GM21367 (cell line): ENCODE measurements around the gene PEDS1.
"Not testable (repeated sequence)": the region's sequence is repeated elsewhere in the genome, so short reads cannot be mapped to it uniquely, and the experiment has no call there.

ENCODE experiments used
- ATAC-seq: cut with Tn5 transposase; IDR thresholded peaks from one replicate; pipeline ENCODE4 v1.9.1; 2021; ENCODE audit not compliant: unreplicated experiment

The PEDS1 gene

DNA sequence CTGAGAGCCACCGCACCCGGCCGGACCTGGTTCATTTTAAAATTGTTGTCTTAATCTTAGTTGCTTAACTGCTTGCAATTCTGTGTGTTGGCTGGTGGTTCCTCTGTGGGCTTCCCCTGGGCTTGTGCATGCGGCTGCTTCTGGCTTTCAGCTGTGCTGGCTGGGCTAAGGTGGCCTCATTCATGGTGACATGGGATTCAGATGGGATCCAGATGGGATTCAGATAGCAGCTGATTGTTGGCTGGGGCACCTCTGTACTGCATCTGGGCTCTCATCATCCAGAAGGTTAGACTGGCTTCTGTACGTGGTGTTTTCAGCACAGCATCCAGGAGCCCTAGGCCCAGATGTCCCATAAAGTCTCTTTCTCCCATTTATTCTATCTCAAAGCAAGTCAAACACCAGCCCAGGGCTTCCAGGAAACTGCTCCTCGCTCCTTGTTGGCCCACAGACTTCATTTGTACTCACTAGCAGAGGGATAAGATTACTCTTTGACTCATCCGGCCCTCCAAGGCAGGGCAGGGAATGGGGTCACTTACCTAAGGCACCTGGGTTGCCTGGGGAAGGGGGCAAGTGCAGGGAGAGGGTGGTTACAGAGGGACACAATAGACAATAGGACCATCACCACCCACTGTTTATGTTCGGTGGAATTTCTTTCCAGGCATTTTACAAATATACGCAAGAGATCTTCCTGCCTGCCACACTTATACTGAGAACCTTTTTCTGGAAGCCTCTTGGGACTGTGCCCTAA is 10.2 kb upstream of the PEDS1 start:
- no peak for ATAC-seq

GRCh38 chr20:50161494-50161893 is 8.0 kb upstream of the PEDS1 start:
- ATAC-seq = not testable (repeated sequence)

- no peak for ATAC-seq
These were observed 397 bp downstream of the PEDS1 start for GRCh38 chr20:50153153-50153499.

GRCh38 chr20:50152394-50153152 is 950 bp downstream of the PEDS1 start:
- no peak for ATAC-seq

DNA sequence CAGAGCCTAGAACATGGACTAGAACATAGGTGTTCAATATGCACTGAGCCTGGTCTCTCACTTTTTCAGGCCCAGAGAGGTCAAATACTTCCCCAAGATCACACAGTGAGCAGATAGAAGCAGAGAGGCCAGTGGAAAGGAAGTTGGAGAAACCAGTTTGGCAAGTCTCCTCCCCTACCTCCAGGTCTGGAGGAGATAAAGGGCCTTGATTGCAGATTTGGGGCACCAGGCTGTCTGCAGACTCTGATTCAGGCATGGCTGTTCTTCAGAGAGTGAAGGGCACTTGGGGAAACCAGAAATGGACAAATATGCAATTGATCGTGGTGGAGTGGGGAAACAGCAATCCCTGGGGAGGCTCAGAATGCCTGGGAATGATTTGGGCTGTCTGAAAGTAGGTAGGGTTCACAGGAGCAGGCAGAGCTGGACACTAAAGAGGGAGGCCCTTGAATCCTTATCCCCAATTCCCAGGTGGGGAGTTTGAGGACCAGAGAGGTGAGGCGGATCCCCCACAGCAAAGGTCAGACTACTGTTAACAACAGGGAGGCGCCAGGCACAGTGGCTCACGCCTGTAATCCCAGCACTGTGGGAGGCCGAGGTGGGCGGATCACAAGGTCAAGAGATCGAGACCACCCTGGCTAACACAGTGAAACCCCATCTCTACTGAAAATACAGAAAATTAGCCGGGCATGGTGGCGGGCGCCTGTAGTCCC is 2.3 kb downstream of the PEDS1 start:
- no peak for ATAC-seq

GRCh38 chr20:50149481-50150254 is 3.9 kb downstream of the PEDS1 start:
- ATAC-seq = no peak

DNA sequence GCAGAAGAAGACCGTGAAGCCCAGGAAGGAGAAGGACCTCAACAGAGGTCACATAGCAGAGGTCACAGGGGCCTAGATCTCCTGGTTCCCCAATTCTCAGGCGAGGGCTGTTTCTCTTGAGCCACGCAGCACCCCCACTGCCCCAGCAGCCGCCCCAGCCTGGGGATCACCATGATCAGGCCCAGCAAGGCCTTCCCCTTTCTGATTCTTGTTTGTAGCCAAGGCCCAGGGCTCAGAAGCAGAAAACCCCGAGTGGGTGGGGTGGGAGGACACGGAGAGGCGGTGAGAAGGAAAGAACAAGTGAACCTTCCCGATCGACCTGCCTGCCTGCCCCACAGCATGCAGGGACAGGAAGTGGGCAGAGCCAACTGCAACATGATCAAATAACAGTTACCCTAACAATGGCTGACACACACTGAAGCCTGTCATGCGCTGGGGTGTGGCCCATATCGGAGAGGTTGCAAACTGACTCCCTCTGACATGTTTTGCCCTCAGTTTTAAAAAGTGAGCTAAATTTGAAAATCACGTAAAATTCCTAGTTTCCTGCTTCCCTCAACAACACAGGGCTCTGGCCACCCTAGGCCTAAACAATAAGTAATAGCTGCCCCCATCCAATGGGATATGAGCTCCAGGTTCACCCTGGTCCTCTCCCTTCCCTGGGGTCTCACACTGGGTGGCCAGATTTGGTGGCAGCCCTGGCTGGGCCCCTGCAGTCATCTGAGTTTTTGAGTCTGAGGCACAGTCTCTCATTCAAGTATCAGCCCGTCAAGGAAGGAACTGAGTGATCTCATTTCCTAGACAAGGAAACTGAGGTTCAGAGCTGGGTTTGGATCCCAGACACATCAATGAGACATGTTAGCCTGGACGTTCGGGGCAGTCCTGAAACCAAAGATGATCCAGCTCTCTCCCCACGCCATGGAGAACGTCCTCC is 6.5 kb downstream of the PEDS1 start:
- ATAC-seq = peak; percentile 52

DNA sequence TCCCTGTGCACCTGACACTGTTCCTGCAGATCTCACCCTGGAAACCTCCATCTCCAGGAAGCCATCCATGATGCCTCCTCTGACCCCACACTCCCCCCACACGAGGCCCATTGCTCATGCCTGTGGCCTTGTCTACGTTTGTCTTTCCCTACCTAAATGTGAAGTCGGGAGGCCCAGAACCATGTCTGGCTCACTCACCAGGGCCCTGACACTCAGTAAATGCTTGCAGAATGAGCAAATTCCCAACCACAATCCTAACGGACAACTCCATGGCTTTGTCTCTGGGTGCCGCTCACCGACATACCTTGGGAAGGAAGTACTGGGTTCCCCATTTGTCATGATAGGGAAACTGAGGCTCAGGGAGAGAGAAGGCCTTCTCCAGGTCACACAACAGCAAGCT is 7.3 kb downstream of the PEDS1 start:
- no peak for ATAC-seq

DNA sequence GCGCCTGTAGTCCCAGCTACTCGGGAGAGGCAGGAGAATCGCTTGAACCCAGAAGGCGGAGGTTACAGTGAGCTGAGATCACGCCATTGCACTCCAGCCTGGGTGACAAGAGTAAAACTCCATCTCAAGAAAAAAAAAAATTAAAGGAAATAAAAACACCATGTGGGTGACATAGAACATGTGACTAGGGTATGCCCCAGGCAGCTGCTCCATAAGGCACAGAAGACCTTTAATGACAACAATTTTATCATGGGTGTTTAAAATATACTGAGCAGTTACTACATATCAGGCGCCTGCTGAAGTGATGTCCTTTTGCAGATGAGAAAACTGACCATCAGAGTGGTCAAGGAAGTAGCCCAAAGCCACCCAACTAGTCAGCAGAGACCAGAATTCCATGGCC is 8.0 kb downstream of the PEDS1 start:
- ATAC-seq = no peak

DNA sequence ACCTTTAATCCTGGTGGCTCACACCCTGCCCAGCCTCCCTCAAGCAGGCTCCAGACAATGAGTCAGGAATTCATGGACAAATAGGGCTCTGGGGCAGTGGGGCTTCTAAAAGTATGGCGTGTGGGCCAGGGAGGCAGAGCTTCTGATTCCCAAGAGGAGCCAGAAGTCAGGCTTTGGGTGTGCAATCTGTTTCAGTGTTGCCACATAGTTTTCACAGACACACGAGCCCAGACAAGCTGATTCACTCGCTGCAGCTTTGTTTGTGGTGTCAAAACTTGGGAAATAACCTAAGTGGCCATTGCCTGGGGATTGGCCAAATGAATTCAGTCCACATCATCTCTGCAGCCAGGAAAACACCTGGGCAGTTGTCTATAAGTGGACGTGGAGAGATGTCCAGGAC is 9.2 kb downstream of the PEDS1 start:
- ATAC-seq = no peak

- no peak for ATAC-seq
These were observed 10.7 kb downstream of the PEDS1 start for GRCh38 chr20:50142812-50143211.

- no peak for ATAC-seq
These were observed 11.5 kb downstream of the PEDS1 start for GRCh38 chr20:50141811-50142561.

GRCh38 chr20:50141018-50141675 is 12.4 kb downstream of the PEDS1 start:
- ATAC-seq = no peak

DNA sequence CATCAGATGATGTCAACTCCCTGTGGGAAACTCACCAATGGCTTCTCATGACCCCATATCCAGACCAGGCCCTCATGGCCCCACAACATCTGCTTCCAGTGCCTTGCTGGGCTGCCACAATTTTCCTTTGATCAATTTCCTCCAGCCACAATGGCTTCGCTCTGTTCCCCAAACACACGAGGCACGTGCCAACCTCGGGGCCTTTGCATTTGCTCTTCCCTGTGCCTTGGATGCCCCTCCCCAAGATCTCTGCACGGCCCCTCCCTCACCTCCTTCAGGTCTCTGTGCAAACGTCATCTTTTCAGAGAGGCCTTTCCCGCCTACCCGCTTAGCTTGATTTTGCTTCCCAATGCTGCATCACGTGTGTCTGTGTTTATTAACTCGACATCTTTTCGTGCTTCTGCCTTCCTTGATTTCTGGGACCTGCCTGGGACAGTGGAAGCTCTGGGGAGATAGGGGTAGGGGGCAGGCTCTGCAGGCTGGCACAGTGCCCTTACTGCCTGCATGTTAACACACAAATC is 13.1 kb downstream of the PEDS1 start:
- ATAC-seq = no peak

- ATAC-seq = no peak
These were observed 14.8 kb downstream of the PEDS1 start for GRCh38 chr20:50138479-50139393.

DNA sequence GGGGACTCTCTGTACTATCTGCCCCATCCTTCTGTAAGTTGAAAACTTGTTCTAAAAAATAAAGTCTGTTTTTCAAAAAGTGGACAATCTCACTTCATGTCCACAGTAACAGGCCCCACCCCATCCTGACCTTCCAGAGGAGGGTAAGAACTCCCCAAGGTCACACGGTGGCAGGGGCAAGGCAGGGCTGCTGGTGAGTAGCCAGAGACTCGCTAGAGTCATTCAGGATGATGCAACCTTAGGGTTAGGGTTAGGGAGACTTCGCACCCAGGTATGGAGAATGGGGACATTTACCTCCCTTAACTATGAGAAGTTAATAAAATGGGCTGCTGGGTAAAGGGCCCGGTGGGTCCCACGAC is 15.4 kb downstream of the PEDS1 start:
- no peak for ATAC-seq

GRCh38 chr20:50137702-50138101 is 15.8 kb downstream of the PEDS1 start:
- not testable (repeated sequence) for ATAC-seq
